HG03565 (cell line): Measurements from ENCODE around the gene SIX5.
A peak's percentile ranks its signal among the peaks of the same experiment; 100 is the strongest.
"Not testable (repeated sequence)": the region's sequence is repeated elsewhere in the genome, so short reads cannot be mapped to it uniquely, and the experiment has no call there.

Source experiments
- ATAC-seq: cut with Tn5 transposase; IDR thresholded peaks from one replicate; pipeline ENCODE4 v1.9.1; 2021; ENCODE audit warnings: mild to moderate bottlenecking, moderate library complexity; ENCODE audit not compliant: unreplicated experiment

Gene SIX5

DNA sequence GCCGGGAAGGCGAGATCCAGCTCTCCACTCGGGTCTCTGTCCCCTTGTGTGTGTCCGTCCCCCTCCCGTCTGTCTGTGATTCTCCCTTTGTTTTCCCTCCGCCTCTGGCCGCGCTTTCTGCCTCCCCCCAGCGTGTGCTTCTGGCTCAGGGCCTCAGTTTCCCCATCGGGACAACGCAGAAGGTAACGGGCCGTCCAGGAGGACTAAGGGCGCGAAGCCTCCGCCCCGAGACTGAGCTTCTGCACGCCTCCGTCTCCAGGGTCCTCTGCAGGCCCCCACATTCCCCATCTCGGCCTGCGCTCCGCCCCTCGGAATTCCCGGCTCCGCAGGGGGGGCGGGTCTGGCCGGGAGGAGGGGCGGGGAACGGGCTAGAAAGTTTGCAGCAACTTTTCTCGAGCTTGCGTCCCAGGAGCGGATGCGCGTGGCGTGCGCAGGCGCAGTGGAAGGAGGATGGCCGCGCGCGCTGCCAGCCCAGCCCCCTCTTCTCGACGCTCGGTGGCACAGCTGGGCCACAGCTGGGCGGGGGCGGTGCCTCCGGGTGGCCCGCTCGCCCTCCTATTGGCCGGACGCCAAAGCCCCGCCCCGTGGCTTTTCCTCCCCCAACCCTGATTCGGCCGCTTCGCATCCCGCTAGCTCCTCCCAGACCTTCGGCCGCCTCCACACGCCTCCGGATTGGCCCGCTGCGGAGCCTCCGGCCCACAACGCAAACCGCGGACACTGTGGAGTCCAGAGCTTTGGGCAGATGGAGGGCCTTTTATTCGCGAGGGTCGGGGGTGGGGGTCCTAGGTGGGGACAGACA lies at the start of gene SIX5:
SIX5 (minus strand) TSS at position 269 of the 799 bp plus-strand sequence. CDS start 408 bp downstream, outside the sequence.
- peak; percentile 49 for ATAC-seq

GRCh38 chr19:45817725-45818301 lies 48.8 kb upstream of the SIX5 start:
- ATAC-seq, result no peak

- ATAC-seq, result peak; percentile 70
Observed at GRCh38 chr19:45817010-45817724, 48.1 kb upstream of the SIX5 start.

GRCh38 chr19:45816236-45817009 lies 47.4 kb upstream of the SIX5 start:
- ATAC-seq, result no peak

GRCh38 chr19:45815481-45816216 lies 46.6 kb upstream of the SIX5 start:
- ATAC-seq, result no peak

GRCh38 chr19:45814851-45815480 lies 45.9 kb upstream of the SIX5 start, which contains the start of gene RSPH6A:
TSS of gene RSPH6A (minus strand) at chr19:45815308. CDS start at chr19:45815176, 132 bp downstream.
- ATAC-seq, result no peak

DNA sequence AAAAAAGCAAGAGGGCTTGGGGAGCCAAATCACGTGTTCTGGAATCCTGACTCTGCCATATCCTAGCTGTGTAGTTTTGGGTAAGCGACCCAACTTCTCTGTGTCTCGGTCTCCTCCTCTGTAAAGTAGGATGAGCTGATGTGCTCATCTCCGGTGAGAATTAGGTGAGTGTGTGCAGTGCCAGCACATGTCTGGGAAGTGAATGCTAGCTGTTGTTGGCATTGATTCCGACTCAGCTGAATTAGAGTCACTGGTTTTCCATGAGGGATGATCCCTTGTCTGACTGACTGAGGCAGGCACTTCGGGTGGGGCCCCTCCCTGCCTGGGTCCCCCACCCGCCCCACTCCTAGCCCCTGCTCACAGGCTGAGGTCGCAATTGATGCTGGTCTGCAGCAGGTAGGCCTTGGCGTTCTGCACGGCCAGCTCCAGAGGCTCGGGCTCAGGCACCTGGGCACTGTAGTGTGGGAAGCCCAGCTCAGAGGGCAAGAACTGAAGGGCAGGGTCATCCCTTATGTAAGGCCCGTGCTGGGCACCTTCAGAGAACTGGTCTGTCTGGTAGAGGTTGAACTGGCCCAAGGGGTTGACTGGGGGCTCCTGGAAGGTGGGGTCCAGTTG lies 45.2 kb upstream of the SIX5 start:
- ATAC-seq, result no peak

DNA sequence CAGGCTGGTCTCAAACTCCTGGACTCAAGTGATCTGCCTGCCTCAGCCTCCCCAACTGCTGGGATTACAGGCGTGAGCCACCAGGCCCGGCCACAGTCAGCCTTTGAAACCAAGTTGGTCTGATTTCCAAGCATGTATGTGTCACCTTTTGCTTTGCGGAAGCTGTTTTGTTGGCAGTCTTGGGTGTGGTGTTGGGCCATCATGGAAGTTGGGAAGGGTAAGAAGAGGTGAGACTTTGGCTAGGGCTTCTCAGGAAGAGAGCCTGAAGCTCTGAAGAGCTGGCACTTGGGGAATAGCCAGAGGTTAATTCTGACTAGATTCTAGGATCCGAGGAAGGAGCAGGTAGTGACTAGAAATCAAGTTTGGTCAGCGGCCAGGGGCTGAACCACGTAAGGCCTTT lies 43.2 kb upstream of the SIX5 start:
- ATAC-seq, result no peak

GRCh38 chr19:45809643-45810159 lies 40.6 kb upstream of the SIX5 start:
- ATAC-seq, result no peak

DNA sequence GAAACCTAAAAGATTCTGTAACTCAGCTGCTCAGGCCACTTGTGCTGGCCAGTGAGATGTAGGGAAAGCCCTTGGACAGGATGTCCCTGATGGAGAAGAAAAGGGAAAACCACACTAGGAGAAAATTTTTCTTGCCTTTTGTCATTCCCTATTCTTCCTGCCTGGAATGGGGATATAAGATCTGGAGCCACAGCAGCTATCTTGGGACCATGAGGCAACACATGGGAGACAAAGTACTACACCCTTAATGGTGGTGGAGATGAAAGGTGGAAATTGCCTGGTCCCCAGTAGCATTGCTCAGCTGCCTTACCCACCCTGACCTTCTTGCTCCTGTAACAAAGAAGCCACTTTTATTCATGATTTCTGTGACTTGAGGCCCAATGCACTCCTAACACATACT lies 36.7 kb upstream of the SIX5 start:
- no peak for ATAC-seq

GRCh38 chr19:45804959-45805230 lies 35.8 kb upstream of the SIX5 start:
- ATAC-seq, result no peak

- no peak for ATAC-seq
Observed at GRCh38 chr19:45804140-45804958, 35.3 kb upstream of the SIX5 start.

DNA sequence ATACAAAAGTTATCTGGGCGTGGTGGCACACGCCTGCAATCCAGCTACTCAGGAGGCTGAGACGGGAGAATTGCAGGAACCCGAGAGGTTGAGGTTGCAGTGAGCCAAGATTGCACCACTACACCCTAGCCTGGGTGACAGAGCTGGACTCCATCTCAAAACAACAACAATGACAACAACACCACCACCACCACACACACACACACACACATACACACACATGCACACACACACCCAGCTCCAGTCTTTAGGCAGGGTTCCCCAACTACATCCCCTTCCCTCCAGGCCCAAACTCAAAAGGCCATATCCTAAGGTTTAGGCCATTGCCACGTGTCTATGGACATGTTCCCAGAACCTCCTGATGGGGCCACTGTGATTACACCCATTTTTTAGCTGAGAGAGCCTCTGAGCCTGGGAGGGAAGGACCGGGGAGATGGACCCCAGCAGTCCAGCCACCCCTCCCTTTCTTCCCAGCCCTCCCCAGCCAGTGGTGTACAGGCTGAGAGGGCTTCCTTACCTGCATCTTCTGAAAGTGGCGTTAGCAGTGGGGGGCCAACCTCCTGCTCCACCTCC lies 32.6 kb upstream of the SIX5 start:
- ATAC-seq, result no peak

- ATAC-seq, result no peak
Observed at GRCh38 chr19:45800070-45800553, 31.1 kb upstream of the SIX5 start.

DNA sequence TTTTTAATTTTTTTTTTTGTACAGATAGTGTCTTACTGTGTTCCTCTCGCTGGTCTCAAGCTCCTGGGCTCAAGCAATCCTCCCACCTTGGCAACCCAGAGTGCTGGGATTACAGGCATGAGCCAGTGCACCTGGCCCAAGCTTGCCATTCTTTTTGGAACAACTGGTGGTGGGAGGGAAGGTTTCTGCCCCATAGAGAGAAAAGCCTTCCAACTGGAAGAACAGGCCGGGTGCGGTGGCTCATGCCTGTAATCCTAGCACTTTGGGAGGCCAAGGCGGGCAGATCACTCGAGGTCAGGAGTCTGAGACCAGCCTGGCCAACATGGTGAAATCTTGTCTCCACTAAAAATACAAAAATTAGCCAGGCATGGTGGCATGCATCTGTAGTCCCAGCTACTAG lies 30.5 kb upstream of the SIX5 start:
- ATAC-seq, result not testable (repeated sequence)

- no peak for ATAC-seq
Observed at GRCh38 chr19:45798995-45799517, 30.0 kb upstream of the SIX5 start.

DNA sequence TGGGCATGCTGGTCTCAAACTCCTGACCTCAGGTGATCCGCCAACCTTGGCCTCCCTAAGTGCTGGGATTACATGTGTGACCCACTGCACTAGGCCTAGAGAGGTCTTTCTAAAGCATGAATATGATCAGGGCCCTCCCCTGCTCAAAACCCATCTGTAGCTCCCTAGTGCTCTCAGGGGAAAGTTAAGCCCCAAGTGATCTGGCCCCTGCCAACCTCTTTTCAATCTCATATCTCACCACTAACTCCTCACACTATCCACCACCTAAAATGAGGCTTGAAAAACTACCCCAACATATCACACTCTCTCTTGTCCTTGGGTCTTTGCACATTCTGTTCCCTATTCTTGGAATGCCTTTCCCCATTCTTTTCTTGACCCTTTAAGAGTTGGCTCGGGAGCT lies 25.6 kb upstream of the SIX5 start:
- ATAC-seq, result no peak

- no peak for ATAC-seq
Observed at GRCh38 chr19:45793876-45794275, 24.8 kb upstream of the SIX5 start.
